NCI-H1436 treated with DMSO at 0.1 percent for 48 hours (cell line): ENCODE data around the gene GTF2A1.

ENCODE experiments used
- DNase-seq: peaks from one replicate; lab custom pipeline; 2025; lab: John Stamatoyannopoulos, UW

The GTF2A1 gene

GRCh38 chr14:81177225-81177624, 43.5 kb downstream of the GTF2A1 start:
- DNase-seq, result no peak

- DNase-seq, result no peak
Observed at GRCh38 chr14:81176241-81176640, 44.5 kb downstream of the GTF2A1 start.

DNA sequence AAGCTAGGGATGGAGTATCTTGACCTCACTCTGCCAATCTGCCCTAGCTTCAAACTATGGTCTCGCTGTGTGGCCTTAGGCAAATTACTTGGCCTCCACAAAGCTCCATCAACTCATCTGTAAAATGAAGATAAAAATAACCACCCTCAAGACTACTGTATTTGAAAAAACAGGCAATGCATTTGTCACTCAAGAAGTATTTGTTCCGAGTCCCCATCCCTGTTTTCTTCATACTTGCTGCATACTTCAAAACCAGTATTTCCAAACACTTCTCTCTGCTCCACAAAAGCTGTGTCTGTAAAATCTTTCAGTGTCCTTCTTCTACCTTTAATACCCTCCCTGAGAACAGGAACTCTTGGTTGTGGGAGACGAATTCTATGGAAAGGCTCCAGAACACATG, 47.9 kb downstream of the GTF2A1 start:
- DNase-seq, result no peak

DNA sequence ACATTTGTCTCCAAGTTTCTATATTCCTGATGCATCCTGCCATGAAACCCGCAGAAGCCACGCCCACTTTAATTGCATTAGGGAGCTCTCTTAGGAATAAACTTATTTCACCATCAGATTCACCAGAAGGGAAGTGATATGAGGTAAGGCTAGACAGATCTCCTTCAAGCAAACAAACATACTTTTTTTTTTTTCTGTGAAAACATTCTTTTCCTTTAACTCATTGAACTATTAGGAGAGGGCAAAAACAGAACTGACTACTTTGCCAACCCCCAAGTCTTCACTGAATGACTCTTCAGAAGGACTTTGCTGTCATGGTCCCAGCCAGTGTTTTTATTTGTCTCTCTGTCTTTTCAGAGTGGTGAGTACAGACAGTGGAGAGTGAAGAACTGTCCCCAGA, 48.4 kb downstream of the GTF2A1 start:
- DNase-seq, result no peak

GRCh38 chr14:81170829-81171195, 49.9 kb downstream of the GTF2A1 start:
- no peak for DNase-seq

- DNase-seq, result peak; percentile 84
Observed at GRCh38 chr14:81170104-81170828, 50.5 kb downstream of the GTF2A1 start.

DNA sequence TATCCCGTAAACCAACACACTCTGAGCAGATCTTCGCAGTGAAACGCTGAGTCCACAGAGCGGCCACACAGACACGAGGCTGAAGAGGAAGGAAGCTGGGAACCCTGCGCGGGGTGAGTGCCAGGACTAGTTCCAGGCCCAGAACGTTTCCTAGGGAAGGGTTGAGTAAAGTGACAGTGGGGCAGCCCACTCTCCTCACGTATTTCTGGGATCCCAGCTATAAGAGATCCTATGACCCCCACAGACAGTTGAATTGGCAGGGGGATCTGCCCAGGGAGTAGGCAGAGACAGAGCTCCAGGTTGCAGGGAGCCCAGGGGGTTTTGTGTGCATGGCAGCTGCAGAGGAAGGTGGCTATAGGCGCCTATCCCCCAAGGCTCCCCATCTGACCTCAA, 51.1 kb downstream of the GTF2A1 start:
- no peak for DNase-seq

- DNase-seq, result no peak
Observed at GRCh38 chr14:81169267-81169666, 51.5 kb downstream of the GTF2A1 start.

- DNase-seq, result no peak
Observed at GRCh38 chr14:81166121-81166520, 54.6 kb downstream of the GTF2A1 start.

DNA sequence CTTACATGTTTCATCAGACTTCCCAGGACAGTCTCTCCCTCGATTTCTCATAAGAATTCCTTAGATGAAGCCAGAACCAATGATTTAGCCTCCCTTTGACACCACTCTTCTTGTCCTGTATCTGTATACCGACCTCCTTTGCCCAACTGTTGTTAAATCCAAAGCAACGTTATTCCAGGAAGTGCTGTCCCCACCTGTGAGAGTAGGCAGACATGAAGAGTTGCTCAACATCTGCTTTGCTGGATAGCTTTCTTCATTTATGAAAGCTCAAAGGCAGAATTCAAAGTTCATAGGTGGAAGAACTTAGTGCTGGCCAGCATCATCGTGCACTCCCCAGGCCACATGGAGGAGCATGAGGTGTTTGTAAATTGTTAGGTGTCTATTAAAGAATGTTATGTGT, 55.6 kb downstream of the GTF2A1 start:
- DNase-seq, result no peak

- peak; percentile 24 for DNase-seq
Observed at GRCh38 chr14:81164167-81164774, 56.5 kb downstream of the GTF2A1 start.

- DNase-seq, result no peak
Observed at GRCh38 chr14:81162941-81163340, 57.8 kb downstream of the GTF2A1 start.

GRCh38 chr14:81161749-81162148, 59.0 kb downstream of the GTF2A1 start:
- DNase-seq, result no peak

DNA sequence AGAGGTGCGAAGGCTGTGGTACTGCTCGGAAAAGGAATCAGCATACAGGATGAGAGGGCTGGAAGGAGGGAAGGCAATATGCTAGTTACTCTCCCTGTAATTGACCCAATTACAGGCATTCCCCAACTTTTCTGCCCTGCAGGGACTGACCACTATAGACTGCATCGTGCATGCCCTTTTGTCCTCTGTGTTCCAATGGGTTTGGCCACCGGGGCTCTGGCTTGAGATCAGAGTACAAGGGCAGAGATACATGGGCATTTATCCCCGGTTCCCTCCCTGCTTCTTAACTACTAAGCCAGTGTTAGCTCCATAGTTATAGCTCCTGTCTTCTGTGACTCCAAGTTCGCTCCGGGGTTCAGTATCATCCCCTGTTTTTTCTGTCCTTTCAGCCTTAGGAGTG, 59.7 kb downstream of the GTF2A1 start:
- no peak for DNase-seq

DNA sequence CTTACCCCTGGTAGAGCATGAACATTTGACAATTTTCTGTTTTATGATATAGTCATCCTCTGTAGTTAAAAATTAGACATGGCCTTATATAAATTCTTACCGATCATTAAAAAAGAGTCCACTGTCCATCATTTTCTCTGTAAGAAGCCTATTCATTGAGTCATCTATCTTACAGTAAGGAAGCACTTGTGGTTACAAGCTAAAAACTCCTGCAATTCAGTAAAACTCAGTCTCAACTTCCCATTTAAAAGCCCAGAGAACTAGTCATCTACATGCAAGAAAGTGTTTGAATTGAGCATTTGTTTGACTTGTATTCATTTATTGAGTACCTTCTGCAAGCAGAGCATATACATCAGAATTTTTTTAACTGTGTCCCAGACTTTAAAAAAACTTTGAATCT, 63.3 kb downstream of the GTF2A1 start:
- no peak for DNase-seq

- no peak for DNase-seq
Observed at GRCh38 chr14:81153187-81153586, 67.6 kb downstream of the GTF2A1 start.

GRCh38 chr14:81148635-81149034, 72.1 kb downstream of the GTF2A1 start:
- no peak for DNase-seq

DNA sequence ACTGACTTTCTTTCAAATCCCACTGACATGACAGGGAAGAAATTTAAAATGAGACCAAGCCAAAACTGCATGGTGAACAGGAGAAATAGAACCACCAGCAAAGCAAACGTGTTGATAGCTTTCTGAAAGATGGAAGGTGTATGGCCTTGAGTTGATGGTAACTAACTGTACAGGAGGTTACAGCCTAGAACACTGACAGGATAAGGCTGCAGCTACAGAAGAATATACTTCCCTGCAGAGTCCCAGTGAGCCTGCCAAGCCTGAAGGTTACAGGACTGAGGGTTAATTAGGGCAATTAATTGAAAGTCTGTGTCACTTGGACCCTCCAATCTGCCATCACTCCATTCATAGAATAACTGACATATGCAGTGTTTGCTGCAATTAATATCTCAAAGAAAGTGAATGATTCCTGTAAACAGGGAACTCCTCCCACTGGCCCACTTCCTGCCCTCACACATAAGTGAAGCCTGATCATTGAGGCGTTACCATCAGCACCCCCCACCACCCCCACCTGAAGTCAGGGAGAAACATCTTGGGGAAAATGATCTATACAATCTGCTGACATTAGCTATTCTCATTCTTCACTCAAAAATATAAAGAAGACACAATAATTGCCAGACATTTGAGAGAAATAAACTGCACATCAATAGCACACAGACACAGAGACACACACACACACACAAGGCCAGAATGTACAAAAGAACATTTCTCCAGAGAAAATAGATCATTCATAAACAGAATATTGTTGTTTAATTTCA, 73.4 kb downstream of the GTF2A1 start:
- DNase-seq, result no peak

GRCh38 chr14:81144824-81145603, 75.7 kb downstream of the GTF2A1 start:
- DNase-seq, result peak; percentile 17

- no peak for DNase-seq
Observed at GRCh38 chr14:81143793-81144192, 77.0 kb downstream of the GTF2A1 start.

DNA sequence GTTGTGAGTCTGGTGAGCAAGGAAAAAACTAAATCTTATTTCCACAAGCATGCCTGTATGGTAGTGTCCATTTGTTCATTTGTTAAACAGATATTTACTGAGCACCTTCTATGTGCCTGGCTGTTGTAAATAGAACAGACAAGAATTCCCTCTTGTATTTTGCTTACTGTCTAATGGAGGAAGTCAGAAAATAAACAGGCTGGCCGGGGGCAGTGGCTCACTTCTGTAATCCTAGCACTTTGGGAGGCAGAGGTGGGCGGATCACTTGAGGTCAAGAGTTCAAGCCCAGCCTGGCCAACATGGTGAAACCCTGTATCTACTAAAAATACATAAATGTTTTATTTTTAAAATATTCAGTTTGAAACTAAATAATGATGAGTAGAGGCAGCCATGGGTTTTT, 79.3 kb downstream of the GTF2A1 start:
- no peak for DNase-seq

DNA sequence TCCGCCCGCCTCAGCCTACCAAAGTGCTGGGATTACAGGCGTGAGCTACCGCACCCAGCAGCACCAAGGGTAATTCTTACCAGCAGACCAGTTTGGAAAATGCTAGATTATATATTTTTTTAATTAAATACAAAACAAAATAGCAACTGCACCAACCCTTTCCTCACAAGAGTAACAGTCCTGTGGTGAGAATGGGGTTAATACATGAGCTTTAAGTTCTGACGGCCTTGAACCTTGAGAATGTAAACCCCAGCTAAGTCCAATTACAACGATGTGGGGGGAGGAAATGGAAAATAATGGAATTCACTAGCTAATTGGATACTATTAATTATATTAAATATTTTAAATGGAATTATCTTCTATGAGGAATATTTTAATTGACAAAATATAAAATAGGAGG, 82.3 kb downstream of the GTF2A1 start:
- no peak for DNase-seq

DNA sequence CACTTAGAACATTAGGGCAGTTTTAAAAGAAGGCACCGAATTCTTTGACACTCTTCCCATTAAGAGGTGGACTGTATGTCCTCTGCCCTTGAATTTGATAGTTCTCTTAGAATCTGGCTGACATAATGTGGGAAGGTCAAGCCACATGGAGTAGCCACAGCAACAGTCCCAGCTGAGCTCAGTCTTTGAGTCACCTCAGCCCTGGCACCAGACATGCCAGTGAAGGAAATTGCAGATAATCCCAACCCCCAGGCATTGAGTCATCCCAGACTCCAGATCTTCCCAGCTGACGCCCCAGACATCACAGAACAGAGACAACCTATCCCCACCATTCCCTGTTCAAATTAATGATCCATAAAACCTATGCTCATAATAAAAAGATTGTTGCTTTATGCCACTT, 83.4 kb downstream of the GTF2A1 start:
- no peak for DNase-seq
